WERI-Rb-1 (cell line): ENCODE results near the gene ZNF674.
"Not testable (repeated sequence)": the region's sequence is repeated elsewhere in the genome, so short reads cannot be mapped to it uniquely, and the experiment has no call there.

Experiments
- DNase-seq: peaks from one replicate; pipeline ENCODE4 v3.0.0-alpha.2; 2020
- H3K27ac ChIP-seq: fragments of 250-450 bp; sonication (Bioruptor Pico); 2 replicates; pipeline ENCODE4 v1.5.1; 2020; ENCODE audit warnings: mild to moderate bottlenecking, moderate library complexity
- H3K27me3 ChIP-seq: fragments of 250-450 bp; sonication (Bioruptor Pico); 2 replicates; pipeline ENCODE4 v1.5.1; 2021; ENCODE audit warnings: mild to moderate bottlenecking, low read depth, moderate library complexity; ENCODE audit not compliant: insufficient read depth, severe bottlenecking
- H3K36me3 ChIP-seq: fragments of 250-450 bp; sonication (Bioruptor Pico); 2 replicates; pipeline ENCODE4 v1.5.1; 2020; ENCODE audit warnings: mild to moderate bottlenecking, moderate library complexity
- H3K4me3 ChIP-seq: 2 replicates; pipeline ENCODE4 v1.5.1; 2011; ENCODE audit warnings: low read depth, mild to moderate bottlenecking, control low read depth, low read length
- H3K9me3 ChIP-seq: fragments of 250-450 bp; sonication (Bioruptor Pico); 2 replicates; pipeline ENCODE4 v1.5.1; 2021; ENCODE audit warnings: mild to moderate bottlenecking, moderate library complexity; ENCODE audit not compliant: severe bottlenecking
- TF ChIP-seq, protein P1 (sequence below): IDR thresholded peaks from 2 replicates; pipeline ENCODE4 v1.5.1; 2011; ENCODE audit warnings: low read depth, mild to moderate bottlenecking, control low read depth, inconsistent platforms, low read length

Gene ZNF674

DNA sequence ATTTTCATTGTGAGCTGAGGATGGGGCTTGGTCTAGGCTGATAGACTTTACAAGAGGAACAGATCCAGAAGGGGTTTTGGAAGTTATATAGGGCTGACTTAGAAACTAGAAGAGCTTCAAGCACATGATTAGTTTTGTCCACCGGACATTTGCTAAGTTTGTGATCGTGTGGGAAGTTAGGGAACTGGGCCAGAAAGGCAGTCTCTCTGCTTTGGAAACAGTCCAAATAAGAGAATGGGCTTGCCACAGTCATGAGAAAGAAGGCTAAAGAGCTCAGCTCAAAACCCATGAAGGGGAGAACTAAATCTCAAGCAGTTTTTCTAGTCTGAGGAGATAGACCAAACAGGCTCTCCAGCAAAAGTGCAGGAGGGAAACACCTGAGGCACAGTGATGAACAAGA is 67.8 kb downstream of the ZNF674 start:
- Histone ChIP-seq H3K9me3 (no peaks in the 10 kb centered on the region), H3K36me3 (no peaks in the 10 kb centered on the region), H3K27ac (no peak overlapping the region), H3K27me3 (no peaks in the 10 kb centered on the region), H3K4me3 (no peak overlapping the region)
- TF ChIP-seq, protein P1, sequence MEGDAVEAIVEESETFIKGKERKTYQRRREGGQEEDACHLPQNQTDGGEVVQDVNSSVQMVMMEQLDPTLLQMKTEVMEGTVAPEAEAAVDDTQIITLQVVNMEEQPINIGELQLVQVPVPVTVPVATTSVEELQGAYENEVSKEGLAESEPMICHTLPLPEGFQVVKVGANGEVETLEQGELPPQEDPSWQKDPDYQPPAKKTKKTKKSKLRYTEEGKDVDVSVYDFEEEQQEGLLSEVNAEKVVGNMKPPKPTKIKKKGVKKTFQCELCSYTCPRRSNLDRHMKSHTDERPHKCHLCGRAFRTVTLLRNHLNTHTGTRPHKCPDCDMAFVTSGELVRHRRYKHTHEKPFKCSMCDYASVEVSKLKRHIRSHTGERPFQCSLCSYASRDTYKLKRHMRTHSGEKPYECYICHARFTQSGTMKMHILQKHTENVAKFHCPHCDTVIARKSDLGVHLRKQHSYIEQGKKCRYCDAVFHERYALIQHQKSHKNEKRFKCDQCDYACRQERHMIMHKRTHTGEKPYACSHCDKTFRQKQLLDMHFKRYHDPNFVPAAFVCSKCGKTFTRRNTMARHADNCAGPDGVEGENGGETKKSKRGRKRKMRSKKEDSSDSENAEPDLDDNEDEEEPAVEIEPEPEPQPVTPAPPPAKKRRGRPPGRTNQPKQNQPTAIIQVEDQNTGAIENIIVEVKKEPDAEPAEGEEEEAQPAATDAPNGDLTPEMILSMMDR, result no peak
- DNase-seq, result no peak

DNA sequence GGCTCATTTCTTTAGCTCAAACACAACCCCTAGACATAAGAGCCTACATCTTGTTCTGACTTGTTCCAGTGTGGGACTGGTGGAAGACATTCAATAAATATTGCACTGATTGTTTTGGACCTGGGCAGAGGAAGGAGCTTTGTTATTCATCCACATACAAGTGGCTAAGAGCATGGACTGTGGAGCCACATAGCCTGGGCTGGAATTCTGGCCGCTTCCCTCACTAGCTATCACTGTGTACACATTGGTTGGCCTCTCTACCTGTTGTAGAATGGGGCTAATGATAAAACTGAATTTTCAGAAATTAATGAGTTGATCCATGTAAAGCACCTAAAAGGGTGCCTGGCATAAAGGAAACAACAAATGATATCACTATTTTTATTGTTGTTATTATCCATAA is 80.0 kb downstream of the ZNF674 start:
- no peak for DNase-seq
- TF ChIP-seq, protein P1, result no peak
- Histone ChIP-seq H3K4me3 (no peak overlapping the region), H3K9me3 (no peaks in the 10 kb centered on the region), H3K27me3 (no peaks in the 10 kb centered on the region), H3K36me3 (peaks cover 4% of the 10 kb centered on the region; the same call in 1 of the 2 replicates), H3K27ac (no peak overlapping the region)

DNA sequence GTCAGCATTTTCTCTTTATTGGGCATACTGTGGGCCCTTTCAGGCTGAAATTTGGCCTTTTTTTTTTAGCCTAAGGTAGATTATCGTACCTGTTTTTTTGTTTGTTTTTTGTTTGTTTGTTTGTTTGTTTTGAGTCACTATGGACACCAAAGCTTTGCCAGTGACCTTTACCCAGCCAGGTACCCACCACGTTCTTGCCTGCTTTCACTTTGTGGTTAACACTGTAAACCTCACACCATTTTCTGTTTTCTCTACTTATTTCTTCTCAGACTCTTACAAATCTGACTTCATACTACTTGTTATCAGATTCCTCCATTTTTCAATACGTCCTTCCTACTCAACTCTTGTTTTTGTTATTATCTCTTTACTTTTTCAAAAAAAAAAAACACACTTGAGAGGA is 81.5 kb downstream of the ZNF674 start:
- DNase-seq, result no peak
- Histone ChIP-seq H3K9me3 (no peaks in the 10 kb centered on the region), H3K27me3 (no peaks in the 10 kb centered on the region), H3K27ac (no peak overlapping the region), H3K4me3 (no peak overlapping the region), H3K36me3 (peaks cover 4% of the 10 kb centered on the region; the same call in 1 of the 2 replicates)
- TF ChIP-seq, protein P1, result no peak

- Histone ChIP-seq H3K36me3 (peaks cover 4% of the 10 kb centered on the region), H3K9me3 (no peaks in the 10 kb centered on the region), H3K27me3 (no peaks in the 10 kb centered on the region), H3K4me3 (no peak overlapping the region), H3K27ac (no peak overlapping the region)
- no peak for DNase-seq
- TF ChIP-seq, protein P1, result no peak
Observed at GRCh38 chrX:46461660-46462191, 83.5 kb downstream of the ZNF674 start.

DNA sequence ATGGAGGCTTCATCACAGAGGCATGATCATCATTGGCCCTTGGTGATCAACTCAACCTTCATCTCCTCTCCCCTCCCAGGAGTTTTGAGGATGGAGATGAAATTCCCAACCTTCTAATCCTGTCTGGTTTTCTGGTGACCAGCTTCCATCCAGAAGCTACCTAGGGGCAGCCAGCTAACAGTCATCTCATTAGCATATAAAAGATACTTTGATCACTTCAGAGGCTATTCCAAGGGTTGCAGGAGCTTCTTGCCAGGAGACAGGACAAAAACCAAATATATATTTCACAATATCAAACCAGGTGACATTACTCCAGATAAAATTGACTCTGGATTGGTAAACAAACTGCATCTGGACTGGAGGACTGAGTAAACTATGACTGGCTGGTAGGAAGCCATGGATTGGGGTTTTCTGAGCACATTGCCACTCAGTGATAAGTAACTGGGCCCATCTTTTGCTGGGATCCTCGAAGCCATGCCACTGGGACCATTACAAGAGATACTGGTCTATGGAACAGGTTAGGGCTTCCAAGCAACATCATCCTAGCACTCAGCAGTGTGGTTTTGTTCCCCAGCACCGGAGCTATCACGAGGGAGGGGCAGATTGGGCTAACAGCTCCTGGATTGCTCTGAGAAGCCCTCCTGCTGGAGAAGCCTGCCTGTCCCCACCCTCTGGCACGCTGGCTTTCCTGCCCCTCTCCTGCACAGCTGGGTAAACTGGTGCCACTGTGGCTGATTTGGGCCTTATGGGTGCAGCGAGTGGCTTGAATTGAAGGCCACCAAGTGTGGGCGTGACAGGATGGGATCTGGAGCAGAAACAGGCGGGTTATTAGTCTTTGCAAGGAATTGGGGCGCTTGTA is 84.2 kb downstream of the ZNF674 start:
- not testable (repeated sequence) for H3K27ac ChIP-seq, DNase-seq, H3K4me3 ChIP-seq, H3K36me3 ChIP-seq, H3K27me3 ChIP-seq, H3K9me3 ChIP-seq

DNA sequence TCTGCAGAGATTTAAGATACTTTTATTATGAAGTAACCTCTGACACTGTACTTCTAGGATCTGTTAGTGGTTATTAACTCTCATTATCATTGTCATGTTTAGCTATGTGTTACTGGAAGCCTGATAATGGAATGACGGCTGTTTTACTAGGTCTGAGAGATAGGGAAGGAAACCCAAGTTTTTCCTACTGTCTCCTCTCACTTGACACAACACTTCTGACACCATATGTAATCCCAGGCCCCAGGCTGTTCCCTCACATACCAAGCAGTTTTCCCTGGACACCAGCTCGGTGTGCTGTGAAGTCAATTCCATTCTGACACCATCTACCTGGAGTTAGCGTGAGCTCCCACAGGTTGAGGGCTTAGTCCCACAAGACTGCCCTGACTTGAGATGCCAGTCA is 85.6 kb downstream of the ZNF674 start:
- DNase-seq, result no peak
- no peaks in the 10 kb centered on the region for H3K9me3 ChIP-seq
- no peaks in the 10 kb centered on the region for H3K27me3 ChIP-seq
- TF ChIP-seq, protein P1, result no peak
- no peak overlapping the region for H3K4me3 ChIP-seq
- H3K36me3 ChIP-seq, result no peaks in the 10 kb centered on the region; the same call in 1 of the 2 replicates
- H3K27ac ChIP-seq, result no peak overlapping the region
